OCI-LY1 (cell line): ENCODE results near the gene LDLRAD4.

Experiments used
- EZH2 ChIP-seq: fragments of 200-600 bp; sonication (generic), shearing (Covaris generic); IDR thresholded peaks from 2 replicates; pipeline ENCODE4 v1.8.0; 2017; ENCODE audit warnings: borderline replicate concordance, mixed run types, mild to moderate bottlenecking, antibody characterized with exemption, low read length, moderate library complexity, mixed read lengths
- TF ChIP-seq, protein P1 (sequence below): fragments of 200-600 bp; sonication (generic), shearing (Covaris generic); IDR thresholded peaks from 2 replicates; pipeline ENCODE4 v1.5.1; 2017; ENCODE audit warnings: mild to moderate bottlenecking, antibody characterized with exemption, low read length, moderate library complexity, mixed read lengths

DNA sequence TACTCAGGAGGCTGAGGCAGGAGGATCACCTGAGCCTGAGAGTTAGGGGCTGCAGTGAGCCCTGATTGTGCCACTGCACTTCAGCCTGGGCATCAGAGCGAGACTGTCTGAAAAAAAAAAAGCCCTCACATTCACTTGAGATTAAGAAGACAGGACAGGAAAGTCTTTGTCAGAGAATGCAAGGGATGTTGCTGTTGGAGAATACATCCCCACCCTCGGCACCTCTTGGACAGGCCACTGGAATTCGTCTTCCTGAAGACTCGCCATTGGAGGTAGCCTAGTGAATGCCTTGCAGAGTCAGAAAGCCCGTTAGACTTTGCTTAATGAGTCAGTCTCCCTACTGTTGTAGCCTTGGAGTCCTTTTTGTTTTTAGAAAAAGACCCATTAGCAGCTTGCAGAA lies 302.2 kb downstream of the LDLRAD4 start:
- TF ChIP-seq, protein P1, sequence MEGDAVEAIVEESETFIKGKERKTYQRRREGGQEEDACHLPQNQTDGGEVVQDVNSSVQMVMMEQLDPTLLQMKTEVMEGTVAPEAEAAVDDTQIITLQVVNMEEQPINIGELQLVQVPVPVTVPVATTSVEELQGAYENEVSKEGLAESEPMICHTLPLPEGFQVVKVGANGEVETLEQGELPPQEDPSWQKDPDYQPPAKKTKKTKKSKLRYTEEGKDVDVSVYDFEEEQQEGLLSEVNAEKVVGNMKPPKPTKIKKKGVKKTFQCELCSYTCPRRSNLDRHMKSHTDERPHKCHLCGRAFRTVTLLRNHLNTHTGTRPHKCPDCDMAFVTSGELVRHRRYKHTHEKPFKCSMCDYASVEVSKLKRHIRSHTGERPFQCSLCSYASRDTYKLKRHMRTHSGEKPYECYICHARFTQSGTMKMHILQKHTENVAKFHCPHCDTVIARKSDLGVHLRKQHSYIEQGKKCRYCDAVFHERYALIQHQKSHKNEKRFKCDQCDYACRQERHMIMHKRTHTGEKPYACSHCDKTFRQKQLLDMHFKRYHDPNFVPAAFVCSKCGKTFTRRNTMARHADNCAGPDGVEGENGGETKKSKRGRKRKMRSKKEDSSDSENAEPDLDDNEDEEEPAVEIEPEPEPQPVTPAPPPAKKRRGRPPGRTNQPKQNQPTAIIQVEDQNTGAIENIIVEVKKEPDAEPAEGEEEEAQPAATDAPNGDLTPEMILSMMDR, result no peak
- TF ChIP-seq EZH2, result no peak
